Hematopoietic multipotent progenitor cell treated with erythropoietin and hydrocortisone succinate and interleukin-3 and kit ligand, for 15 days (in vitro differentiated cells): ENCODE data around the gene ZNF865.
A peak's percentile ranks its signal among the peaks of the same experiment; 100 is the strongest.

ENCODE experiments used
- DNase-seq: peaks from one replicate; pipeline ENCODE4 v3.0.0-alpha.2; 2015; ENCODE audit warnings: low spot score

The ZNF865 gene

GRCh38 chr19:55605207-55605636 is 225 bp upstream of the ZNF865 start:
- DNase-seq = peak; percentile 83

GRCh38 chr19:55606471-55606787 is 982 bp downstream of the ZNF865 start:
- no peak for DNase-seq

GRCh38 chr19:55606817-55607216 is 1.4 kb downstream of the ZNF865 start:
- DNase-seq = no peak

- no peak for DNase-seq
Observed at GRCh38 chr19:55609326-55609725, 3.9 kb downstream of the ZNF865 start.

- DNase-seq = no peak
Observed at GRCh38 chr19:55611300-55611982, 6.0 kb downstream of the ZNF865 start.

- no peak for DNase-seq
Observed at GRCh38 chr19:55611983-55612645, 6.7 kb downstream of the ZNF865 start.

GRCh38 chr19:55613396-55613795 is 7.9 kb downstream of the ZNF865 start:
- DNase-seq = no peak

GRCh38 chr19:55613930-55614710 is 8.7 kb downstream of the ZNF865 start:
- no peak for DNase-seq

- DNase-seq = no peak
Observed at GRCh38 chr19:55614711-55615542, 9.5 kb downstream of the ZNF865 start.

GRCh38 chr19:55615543-55616394 is 10.3 kb downstream of the ZNF865 start:
- DNase-seq = no peak

- DNase-seq = no peak
Observed at GRCh38 chr19:55616395-55616875, 11.0 kb downstream of the ZNF865 start.

- DNase-seq = no peak
Observed at GRCh38 chr19:55617426-55617825, 12.0 kb downstream of the ZNF865 start.

GRCh38 chr19:55618426-55618825 is 13.0 kb downstream of the ZNF865 start:
- no peak for DNase-seq

GRCh38 chr19:55619286-55619685 is 13.8 kb downstream of the ZNF865 start:
- DNase-seq = no peak

- DNase-seq = no peak
Observed at GRCh38 chr19:55620410-55621204, 15.2 kb downstream of the ZNF865 start.

GRCh38 chr19:55621205-55621672 is 15.8 kb downstream of the ZNF865 start:
- DNase-seq = no peak

GRCh38 chr19:55621673-55622231 is 16.3 kb downstream of the ZNF865 start:
- DNase-seq = no peak

- DNase-seq = no peak
Observed at GRCh38 chr19:55622242-55622969, 17.0 kb downstream of the ZNF865 start.

- no peak for DNase-seq
Observed at GRCh38 chr19:55623130-55623529, 17.7 kb downstream of the ZNF865 start.
